Spleen (tissue), 11 donors: ENCODE measurements around the gene CPNE2. TPM values are rescaled to one million over a fixed set of nuclear protein-coding genes. Genes with fewer than 3 reads are reported as not detected.
A peak's percentile ranks its signal among the peaks of the same experiment; 100 is the strongest.

Source experiments
- DNase-seq: peaks from one replicate; pipeline ENCODE4 v3.0.0-alpha.2; 2020
- H3K27ac ChIP-seq, 8 donors: fragments of 200-600 bp; sonication (generic) in 7 of 8; 1 replicate in 4 of 8; 2 replicates in 4 of 8; pipeline versions ENCODE4 v1.5.0 to v1.8.0; 2016 to 2021; ENCODE audit warnings: inconsistent platforms in 4 of 8, mild to moderate bottlenecking in 4 of 8, moderate library complexity in 1 of 8
- H3K27me3 ChIP-seq, 7 donors: fragments of 200-600 bp; sonication (generic) in 6 of 7; replicated peaks in 1 of 7; 1 replicate in 4 of 7; 2 replicates in 3 of 7; pipeline versions ENCODE4 v1.5.0 to v1.8.0; 2016 to 2021; ENCODE audit warnings: inconsistent platforms in 3 of 7, mild to moderate bottlenecking in 1 of 7
- H3K36me3 ChIP-seq, 6 donors: fragments of 200-600 bp; sonication (generic) in 5 of 6; 1 replicate in 4 of 6; 2 replicates in 2 of 6; pipeline versions ENCODE4 v1.5.0 to v1.8.0; 2016 to 2021; ENCODE audit warnings: inconsistent platforms in 2 of 6
- H3K4me1 ChIP-seq, 6 donors: fragments of 200-600 bp; sonication (generic) in 5 of 6; 1 replicate in 3 of 6; 2 replicates in 3 of 6; pipeline versions ENCODE4 v1.5.0 to v1.8.0; 2016 to 2021; ENCODE audit warnings: inconsistent platforms in 3 of 6
- H3K4me3 ChIP-seq, 8 donors: fragments of 200-600 bp; sonication (generic) in 7 of 8; 1 replicate in 4 of 8; 2 replicates in 4 of 8; pipeline versions ENCODE4 v1.5.0 to v1.8.0; 2016 to 2021; ENCODE audit warnings: inconsistent platforms in 4 of 8, mild to moderate bottlenecking in 4 of 8, moderate library complexity in 2 of 8
- H3K9me3 ChIP-seq, 8 donors: fragments of 200-600 bp; sonication (generic) in 7 of 8; 1 replicate in 4 of 8; 2 replicates in 4 of 8; pipeline versions ENCODE4 v1.5.0 to v1.8.0; 2016 to 2021; ENCODE audit warnings: inconsistent platforms in 4 of 8
- POLR2A ChIP-seq, 3 donors: fragments of 450-650 bp; IDR thresholded peaks; one replicate each; pipeline ENCODE4 v1.5.1; 2017; ENCODE audit warnings: antibody characterized with exemption in 3 of 3, mild to moderate bottlenecking in 1 of 3
- POLR2AphosphoS5 ChIP-seq, 3 donors: sonication (generic); formaldehyde crosslinking; IDR thresholded peaks; one replicate each; pipeline ENCODE4 v1.5.1; 2017; ENCODE audit warnings: antibody characterized with exemption in 3 of 3
- WGBS, 5 donors: extraction: QIAGEN DNeasy Blood & Tissue Kit in 3 of 5; methylation state at CpG; one replicate each; pipeline versions ENCODE4 v1.1.5 to v1.1.7; 2013 to 2018; 5-methylcytosine and 5-hydroxymethylcytosine counted together
- intact Hi-C: fragments of 100-400 bp; cut with DNase I; formaldehyde crosslinking; loops from one replicate; pipeline ENCODE4 v1.15.0; 2023; ENCODE audit warnings: low total_unique reads
- polyA plus RNA-seq, 3 donors: library from polyadenylated mRNA; stranded (reverse); fragments of 200-250 nt; gene quantifications; one replicate each; pipeline ENCODE4 v1.2.1, GENCODE V29; 2013
- total RNA-seq, 7 donors: library from RNA; depleted of rRNA in 3 of 7; stranded (reverse); fragments of >200 nt in 3 of 7; fragmentation: NEBNext Ultra II Directional in 4 of 7; extraction: Animal tissue kit (Norgen Biotek cat#: 25700) in 4 of 7; gene quantifications; one replicate each; pipeline versions ENCODE4 v1.1.0 to v1.2.1, GENCODE V29; 2016 to 2021
- TF ChIP-seq, protein P1 (sequence below), 11 experiments: fragments of 200-600 bp in 7 of 11; fragments of 450-650 bp in 4 of 11; sonication (generic) in 4 of 11; IDR thresholded peaks in 8 of 11; conservative IDR thresholded peaks in 3 of 11; 1 replicate in 7 of 11; 2 replicates in 4 of 11; pipeline versions ENCODE4 v1.4.0 to v1.8.0; 2016 to 2021; ENCODE audit warnings: antibody characterized with exemption in 11 of 11, inconsistent platforms in 4 of 11, mild to moderate bottlenecking in 1 of 11
- donor health status: healthy with polysubstance abuse.
- donor health status: DM: no; HTN: no; CAD: no; lungs with moderate emphysema.
- donor health status: DM: no; HTN: no; CAD: no.
- donor health status: Bipolar disorder and iron deficiency.
- donor health status: healthy.
- donor health status: DM: no; HTN: no; CAD: no.
- donor health status: DM: yes; HTN: yes; CAD: no.

CPNE2 gene
- total and polyA plus RNA-seq, 10 donors = 13.3 to 46.5 (median 31.8) TPM

DNA sequence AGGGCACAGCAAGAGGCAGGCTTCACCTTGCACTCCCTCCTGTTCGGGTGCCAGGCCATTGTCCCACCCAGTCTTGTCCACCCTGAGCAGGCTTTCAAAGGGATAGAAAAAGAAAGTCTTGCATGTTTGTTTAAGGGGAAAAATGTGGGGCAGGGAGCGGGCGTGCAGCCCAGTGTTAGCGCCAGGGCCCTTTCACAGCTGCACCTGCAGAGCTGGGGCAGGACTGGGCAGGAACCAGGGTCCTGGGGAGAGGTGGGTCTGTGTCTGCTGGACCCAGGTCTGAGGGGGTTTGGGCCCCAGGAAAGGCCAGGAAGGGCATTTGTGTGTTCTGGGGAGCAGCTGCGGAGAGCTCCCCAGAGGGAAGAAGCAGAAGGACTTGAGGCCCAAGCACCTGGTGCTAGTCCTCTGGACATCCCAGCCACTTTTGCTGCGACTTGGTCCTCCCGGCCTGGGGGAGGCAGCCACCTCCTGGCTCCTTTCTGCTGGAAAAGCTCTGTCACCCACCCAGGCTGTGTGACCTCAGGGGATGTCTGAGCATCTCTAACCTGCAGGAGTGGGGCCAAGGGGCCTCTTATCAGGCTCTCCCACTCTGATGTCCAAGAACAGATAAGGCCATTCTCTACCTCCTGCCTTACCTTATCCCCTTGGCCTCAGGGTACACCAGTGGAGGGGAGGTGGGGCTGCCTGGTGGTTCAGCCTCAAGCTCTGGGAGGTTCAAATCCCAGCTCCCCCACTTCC, 48.7 kb downstream of the CPNE2 start:
- Histone ChIP-seq H3K36me3 (peaks cover 0 to 37% (median 0%) of the 10 kb centered on the region in 6 donors), H3K27me3 (no peaks in the 10 kb centered on the region), H3K4me3 (peak overlapping the region in 1 of 8 donors; percentile 1), H3K9me3 (no peaks in the 10 kb centered on the region), H3K27ac (peak overlapping the region in 5 of 8 donors; percentile 12 to 77 (median 42)), H3K4me1 (peaks cover 25 to 84% (median 56%) of the 10 kb centered on the region in 6 donors)
- no peak for DNase-seq
- WGBS, 5 donors = 88 to 95% (median 89%) methylated on average over 5 to 7 of the region's 7 CpGs
- intact Hi-C loops = no loop called here
- TF ChIP-seq, protein P1, sequence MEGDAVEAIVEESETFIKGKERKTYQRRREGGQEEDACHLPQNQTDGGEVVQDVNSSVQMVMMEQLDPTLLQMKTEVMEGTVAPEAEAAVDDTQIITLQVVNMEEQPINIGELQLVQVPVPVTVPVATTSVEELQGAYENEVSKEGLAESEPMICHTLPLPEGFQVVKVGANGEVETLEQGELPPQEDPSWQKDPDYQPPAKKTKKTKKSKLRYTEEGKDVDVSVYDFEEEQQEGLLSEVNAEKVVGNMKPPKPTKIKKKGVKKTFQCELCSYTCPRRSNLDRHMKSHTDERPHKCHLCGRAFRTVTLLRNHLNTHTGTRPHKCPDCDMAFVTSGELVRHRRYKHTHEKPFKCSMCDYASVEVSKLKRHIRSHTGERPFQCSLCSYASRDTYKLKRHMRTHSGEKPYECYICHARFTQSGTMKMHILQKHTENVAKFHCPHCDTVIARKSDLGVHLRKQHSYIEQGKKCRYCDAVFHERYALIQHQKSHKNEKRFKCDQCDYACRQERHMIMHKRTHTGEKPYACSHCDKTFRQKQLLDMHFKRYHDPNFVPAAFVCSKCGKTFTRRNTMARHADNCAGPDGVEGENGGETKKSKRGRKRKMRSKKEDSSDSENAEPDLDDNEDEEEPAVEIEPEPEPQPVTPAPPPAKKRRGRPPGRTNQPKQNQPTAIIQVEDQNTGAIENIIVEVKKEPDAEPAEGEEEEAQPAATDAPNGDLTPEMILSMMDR (IDR thresholded peaks at IDR 0.05 in 8 of 11, conservative IDR thresholded peaks at IDR 0.05 in 3 of 11) = no peak
- no peak for TF ChIP-seq POLR2AphosphoS5 (IDR thresholded peaks at IDR 0.05)

DNA sequence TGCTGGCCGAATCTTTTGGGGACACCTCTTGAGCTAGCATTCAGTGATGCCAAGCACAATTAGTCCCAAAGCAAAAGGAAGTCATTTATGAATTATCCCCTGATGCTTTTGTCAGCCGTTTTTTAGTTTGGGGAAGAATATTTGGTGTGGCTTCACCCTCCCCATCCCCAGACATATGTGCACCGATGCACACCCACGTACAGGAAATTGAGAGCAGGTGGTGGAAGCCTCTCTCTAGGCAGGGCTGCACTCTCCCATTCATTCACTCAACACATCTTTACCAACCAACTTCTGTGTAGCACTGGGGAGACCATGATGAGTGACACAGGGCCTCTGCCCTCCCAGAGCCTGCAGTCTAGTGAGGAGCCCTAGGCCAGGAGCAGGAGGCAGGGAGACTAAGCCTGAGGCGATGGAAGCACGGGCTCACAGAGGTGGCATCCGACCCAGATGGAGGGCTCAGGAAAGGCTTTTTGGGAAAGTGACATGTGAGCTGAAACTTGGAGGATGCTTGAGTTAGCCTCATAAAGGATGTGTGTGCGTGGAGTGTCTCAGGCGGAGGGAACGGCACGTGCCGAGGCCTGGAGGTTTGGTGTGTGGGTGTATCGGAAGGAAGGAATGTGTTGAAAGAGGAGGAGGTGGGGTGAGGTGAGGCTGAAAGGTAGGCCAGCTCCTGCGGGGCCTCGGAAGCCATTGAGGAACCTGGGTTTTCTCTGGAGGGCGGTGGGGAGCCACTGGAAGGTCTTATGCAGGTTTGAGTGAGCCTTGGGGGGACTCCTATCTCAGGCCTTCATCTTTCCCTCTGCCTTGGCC, 49.6 kb downstream of the CPNE2 start:
- Histone ChIP-seq H3K9me3 (no peaks in the 10 kb centered on the region), H3K4me3 (peak overlapping the region in 1 of 8 donors; percentile 1), H3K27me3 (no peaks in the 10 kb centered on the region), H3K36me3 (peaks cover 0 to 32% (median 0%) of the 10 kb centered on the region in 6 donors), H3K4me1 (peaks cover 25 to 87% (median 65%) of the 10 kb centered on the region in 6 donors), H3K27ac (peak overlapping the region in 6 of 8 donors; percentile 6 to 77 (median 40))
- DNase-seq = no peak
- TF ChIP-seq, protein P1 (IDR thresholded peaks at IDR 0.05 in 8 of 11, conservative IDR thresholded peaks at IDR 0.05 in 3 of 11) = no peak
- peak in 1 of 3 donors; percentile 19 for TF ChIP-seq POLR2AphosphoS5 (IDR thresholded peaks at IDR 0.05)
- WGBS, 5 donors = 51 to 64% (median 52%) methylated on average over 16 of the region's 16 CpGs
- intact Hi-C loops = no loop called here

- Histone ChIP-seq H3K9me3 (no peaks in the 10 kb centered on the region), H3K36me3 (peaks cover 0 to 30% (median 0%) of the 10 kb centered on the region in 6 donors), H3K4me1 (peaks cover 37 to 93% (median 77%) of the 10 kb centered on the region in 6 donors), H3K27ac (peak overlapping the region in 4 of 8 donors; percentile 6 to 77 (median 40)), H3K4me3 (no peak overlapping the region), H3K27me3 (no peaks in the 10 kb centered on the region)
- 79 to 90% (median 85%) methylated on average over 13 to 14 of the region's 14 CpGs for WGBS, 5 donors
- DNase-seq = no peak
- TF ChIP-seq, protein P1 (IDR thresholded peaks at IDR 0.05 in 8 of 11, conservative IDR thresholded peaks at IDR 0.05 in 3 of 11) = no peak
- no peak for TF ChIP-seq POLR2A (IDR thresholded peaks at IDR 0.05)
- peak in 1 of 3 donors; percentile 16 for TF ChIP-seq POLR2AphosphoS5 (IDR thresholded peaks at IDR 0.05)
- intact Hi-C loops = no loop called here
Observed at GRCh38 chr16:57143149-57143921, 51.0 kb downstream of the CPNE2 start.
